Omental fat pad (tissue), 4 donors: Measurements from ENCODE around the gene ADAM12. TPM values are rescaled to one million over a fixed set of nuclear protein-coding genes. Genes with fewer than 3 reads are reported as not detected.

Experiments used
- ATAC-seq: fragments of 150-250 bp; one replicate; pipeline ENCODE4 v1.9.1; 2016; ENCODE audit warnings: mild to moderate bottlenecking, moderate library complexity; ENCODE audit not compliant: low FRiP score
- DNase-seq: peaks from one replicate; pipeline ENCODE4 v3.0.0-alpha.2; 2019; ENCODE audit warnings: low spot score
- total RNA-seq, 4 donors: library from RNA; depleted of rRNA; stranded (reverse); fragments of >200 nt; gene quantifications; one replicate each; pipeline ENCODE4 v1.1.0, GENCODE V29; 2016
- TF ChIP-seq, protein P1 (sequence below), 3 donors: fragments of 450-650 bp; IDR thresholded peaks; one replicate each; pipeline ENCODE4 v1.5.1; 2016 to 2017; ENCODE audit warnings: antibody characterized with exemption in 3 of 3, mild to moderate bottlenecking in 3 of 3, moderate library complexity in 2 of 3

ADAM12 gene
- total RNA-seq, 4 donors from 2014 or later, result 4.9 to 24.4 (median 10.9) TPM

DNA sequence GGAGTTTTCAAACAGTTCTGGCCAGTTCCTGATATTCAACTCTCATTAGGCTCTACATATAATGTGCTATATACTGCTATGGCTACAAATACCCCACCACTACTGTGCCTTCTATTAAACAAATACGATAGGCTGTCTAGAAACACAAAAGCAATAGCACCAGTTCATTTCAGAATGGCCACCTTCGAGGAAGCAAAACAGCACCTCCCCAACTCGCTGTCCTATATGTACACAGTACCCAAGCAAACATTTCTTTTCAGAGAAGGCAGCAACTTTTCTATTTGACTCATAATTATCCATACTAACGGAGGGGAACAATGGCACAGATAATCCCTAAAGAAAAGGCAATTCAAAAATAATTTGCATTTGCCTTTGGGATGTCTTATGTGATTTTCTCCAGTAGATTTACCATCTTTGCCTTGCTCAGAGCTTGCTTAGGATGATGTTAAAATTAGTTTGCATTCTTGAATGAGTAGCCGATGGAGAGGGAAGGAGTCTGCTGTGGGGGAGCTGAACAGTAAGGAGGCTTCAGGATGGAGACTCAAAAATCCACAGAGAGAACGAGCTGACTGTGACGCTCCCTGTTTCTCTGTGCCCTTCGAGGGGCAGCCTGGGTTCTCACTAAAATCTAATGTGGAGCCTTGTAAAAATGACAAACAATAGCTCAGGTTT, 273.3 kb downstream of the ADAM12 start:
- TF ChIP-seq, protein P1, sequence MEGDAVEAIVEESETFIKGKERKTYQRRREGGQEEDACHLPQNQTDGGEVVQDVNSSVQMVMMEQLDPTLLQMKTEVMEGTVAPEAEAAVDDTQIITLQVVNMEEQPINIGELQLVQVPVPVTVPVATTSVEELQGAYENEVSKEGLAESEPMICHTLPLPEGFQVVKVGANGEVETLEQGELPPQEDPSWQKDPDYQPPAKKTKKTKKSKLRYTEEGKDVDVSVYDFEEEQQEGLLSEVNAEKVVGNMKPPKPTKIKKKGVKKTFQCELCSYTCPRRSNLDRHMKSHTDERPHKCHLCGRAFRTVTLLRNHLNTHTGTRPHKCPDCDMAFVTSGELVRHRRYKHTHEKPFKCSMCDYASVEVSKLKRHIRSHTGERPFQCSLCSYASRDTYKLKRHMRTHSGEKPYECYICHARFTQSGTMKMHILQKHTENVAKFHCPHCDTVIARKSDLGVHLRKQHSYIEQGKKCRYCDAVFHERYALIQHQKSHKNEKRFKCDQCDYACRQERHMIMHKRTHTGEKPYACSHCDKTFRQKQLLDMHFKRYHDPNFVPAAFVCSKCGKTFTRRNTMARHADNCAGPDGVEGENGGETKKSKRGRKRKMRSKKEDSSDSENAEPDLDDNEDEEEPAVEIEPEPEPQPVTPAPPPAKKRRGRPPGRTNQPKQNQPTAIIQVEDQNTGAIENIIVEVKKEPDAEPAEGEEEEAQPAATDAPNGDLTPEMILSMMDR (IDR thresholded peaks at IDR 0.05), result no peak
- DNase-seq (no peak), ATAC-seq (no peak)

DNA sequence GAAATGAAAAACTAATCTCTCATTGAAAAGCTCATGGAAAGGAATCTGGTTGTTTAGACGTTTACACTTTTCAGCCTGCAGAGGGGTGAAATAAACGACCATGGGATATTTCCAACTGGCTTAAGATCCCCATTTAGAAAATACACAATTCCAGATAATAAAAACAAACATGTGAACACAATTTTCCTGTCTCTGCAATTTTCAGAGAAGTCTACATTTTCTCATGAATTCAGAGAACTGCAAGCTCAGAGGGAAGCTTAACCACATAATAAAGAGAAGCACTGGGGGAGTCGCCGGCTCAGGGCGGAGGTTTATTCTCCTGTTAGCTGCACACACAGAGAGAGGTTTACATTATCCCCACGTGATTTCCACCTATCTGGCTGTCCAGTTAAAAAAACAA, 276.8 kb downstream of the ADAM12 start:
- no peak for DNase-seq
- no peak for ATAC-seq
- TF ChIP-seq, protein P1 (IDR thresholded peaks at IDR 0.05), result no peak

DNA sequence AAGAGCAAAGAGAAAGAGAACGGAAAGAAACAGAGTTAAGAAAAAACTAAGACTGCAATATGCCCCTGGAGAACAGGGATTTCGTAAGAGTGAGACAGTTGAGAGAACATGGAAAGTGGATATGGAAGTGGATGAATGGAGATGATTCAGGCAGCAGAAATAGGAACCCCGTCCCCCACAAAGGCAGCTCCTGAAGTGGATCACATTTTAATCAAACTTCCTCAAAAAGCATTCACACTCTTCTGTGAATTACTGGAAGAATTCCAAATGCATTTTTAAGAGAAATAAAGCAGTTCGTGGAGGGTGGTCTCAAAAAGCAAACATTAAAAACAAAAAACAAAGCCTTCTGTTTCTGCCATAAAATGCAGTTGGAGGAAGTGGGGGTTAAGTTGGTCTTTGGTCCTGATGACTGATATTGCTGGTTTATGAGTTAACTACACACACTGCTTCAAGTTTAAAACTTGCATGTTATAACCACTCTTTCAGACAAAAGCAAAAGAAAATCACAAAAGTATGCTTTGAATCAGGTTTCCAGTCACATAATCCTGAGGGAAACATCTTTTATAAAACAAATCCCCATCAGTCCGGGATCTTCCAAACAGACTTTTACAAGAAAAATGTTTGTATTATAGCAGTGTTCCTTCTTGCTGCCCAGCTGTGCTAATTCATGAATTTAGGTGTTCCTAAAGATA, 277.6 kb downstream of the ADAM12 start:
- no peak for ATAC-seq
- TF ChIP-seq, protein P1 (IDR thresholded peaks at IDR 0.05), result no peak
- DNase-seq, result no peak

DNA sequence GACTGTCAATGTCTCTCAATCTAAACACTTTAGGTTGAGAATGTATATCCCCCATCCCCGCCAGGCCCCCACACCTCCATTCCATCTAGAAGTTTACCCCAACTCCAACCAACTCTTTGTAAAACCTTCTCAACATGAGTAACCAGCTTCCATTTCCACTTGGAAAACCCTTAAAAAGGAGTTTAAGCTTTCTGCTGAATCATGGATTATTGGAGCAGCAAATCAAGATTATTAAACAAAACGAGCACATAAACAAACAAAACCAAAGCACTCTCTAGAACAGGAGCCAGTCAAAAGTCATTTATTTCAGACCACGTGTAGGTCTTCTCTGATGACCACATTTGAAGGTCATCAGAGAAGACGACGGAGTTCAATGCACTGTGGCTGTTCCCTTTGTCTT, 278.4 kb downstream of the ADAM12 start:
- ATAC-seq, result no peak
- TF ChIP-seq, protein P1 (IDR thresholded peaks at IDR 0.05), result no peak
- no peak for DNase-seq

DNA sequence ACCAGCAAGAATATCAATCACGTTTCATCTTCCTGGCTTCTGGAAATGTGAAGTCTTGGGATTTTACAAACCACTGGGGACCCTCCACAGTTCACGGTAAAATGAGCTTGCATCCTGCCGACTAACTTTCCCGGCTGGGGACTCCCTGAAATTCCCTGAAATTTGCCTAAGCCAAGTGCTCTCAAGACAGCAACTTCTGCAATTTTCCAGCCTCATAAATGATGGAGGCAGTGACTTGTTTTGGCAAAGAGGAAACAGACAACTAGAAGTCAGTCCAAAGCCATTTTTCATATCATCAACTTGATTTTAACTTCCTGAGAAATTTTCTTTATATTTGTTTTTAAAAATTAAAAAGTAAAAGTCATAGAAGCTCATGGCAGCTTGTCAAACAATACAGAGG, 279.6 kb downstream of the ADAM12 start:
- ATAC-seq, result no peak
- TF ChIP-seq, protein P1 (IDR thresholded peaks at IDR 0.05), result no peak
- DNase-seq, result no peak

DNA sequence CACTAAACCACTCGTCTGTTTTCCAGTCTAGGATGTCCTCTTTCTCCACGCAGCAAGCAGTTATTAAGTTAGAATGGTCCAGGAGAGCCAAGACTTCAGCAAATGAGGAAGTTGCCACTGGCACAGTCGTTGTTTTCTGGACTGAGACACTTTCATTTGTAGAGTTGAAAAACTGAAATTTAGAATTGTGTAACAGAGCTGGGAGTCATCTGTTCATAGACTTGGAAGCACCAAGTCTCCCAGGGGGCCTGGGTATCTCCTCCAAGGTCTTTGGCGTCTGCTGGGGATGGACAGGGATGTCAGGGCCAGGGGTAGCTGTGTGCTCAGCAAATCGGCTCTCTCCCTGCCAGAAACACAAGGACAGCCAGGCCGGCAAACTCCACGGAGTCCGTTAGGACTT, 283.5 kb downstream of the ADAM12 start:
- TF ChIP-seq, protein P1 (IDR thresholded peaks at IDR 0.05), result no peak
- DNase-seq (no peak), ATAC-seq (no peak)

DNA sequence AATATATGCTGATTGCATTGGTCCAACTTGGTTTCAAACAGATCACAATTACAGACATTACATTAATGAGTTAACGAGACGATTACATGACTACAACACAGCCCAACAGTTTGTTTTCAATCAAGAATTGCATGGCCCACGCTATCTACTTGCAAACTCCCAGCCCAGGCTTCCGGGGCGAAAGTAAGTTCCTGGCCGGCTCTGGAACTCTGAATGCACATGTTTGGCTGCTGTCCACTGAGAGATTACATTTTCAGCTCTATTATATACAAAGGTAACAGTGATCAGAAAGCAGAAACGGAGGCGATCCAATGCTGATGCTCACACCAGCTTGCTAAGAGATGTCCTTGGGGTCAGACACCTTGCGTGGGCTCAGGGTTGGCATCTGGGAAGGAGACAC, 285.6 kb downstream of the ADAM12 start:
- ATAC-seq, result no peak
- DNase-seq, result no peak

More for the DNA sequence above, 285.6 kb downstream of the ADAM12 start:
- TF ChIP-seq, protein P1 (IDR thresholded peaks at IDR 0.05), result no peak
